GM21360 (cell line): ENCODE results near the gene EEPD1.
"Not testable (repeated sequence)": the region's sequence is repeated elsewhere in the genome, so short reads cannot be mapped to it uniquely, and the experiment has no call there.

Experiments
- ATAC-seq: cut with Tn5 transposase; IDR thresholded peaks from one replicate; pipeline ENCODE4 v1.9.1; 2021; ENCODE audit warnings: mild to moderate bottlenecking, moderate library complexity; ENCODE audit not compliant: unreplicated experiment

EEPD1 gene

DNA sequence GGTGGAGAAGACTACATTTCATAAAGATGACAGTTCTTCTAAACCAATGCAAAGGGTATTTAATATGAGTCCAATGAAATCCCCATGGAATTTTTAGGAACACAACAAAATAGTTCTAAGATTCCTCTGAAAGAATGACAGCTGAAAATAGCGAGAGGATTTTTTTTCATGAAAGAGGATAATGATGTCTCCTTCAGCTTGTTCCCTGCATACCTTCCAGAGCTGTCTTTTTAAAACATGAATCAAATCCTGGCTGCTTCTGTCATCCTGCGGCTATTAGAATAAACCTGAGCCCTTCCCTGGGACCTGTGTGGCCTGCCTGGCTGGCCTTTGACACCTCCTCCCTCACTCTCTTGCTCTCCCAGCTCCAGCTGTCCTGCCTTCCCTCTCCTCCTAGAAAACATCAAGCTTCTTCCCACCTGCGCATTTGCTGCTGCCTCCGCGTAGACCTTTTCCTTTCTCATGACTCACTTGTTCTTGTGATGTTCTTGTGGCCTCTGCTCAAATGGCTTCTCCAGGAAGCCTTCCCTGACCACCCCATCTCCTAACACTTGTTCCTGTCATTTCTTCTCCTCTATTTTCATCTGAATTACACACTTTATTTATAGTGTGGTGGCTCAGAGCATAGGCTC lies 57.4 kb downstream of the EEPD1 start:
- ATAC-seq: no peak

DNA sequence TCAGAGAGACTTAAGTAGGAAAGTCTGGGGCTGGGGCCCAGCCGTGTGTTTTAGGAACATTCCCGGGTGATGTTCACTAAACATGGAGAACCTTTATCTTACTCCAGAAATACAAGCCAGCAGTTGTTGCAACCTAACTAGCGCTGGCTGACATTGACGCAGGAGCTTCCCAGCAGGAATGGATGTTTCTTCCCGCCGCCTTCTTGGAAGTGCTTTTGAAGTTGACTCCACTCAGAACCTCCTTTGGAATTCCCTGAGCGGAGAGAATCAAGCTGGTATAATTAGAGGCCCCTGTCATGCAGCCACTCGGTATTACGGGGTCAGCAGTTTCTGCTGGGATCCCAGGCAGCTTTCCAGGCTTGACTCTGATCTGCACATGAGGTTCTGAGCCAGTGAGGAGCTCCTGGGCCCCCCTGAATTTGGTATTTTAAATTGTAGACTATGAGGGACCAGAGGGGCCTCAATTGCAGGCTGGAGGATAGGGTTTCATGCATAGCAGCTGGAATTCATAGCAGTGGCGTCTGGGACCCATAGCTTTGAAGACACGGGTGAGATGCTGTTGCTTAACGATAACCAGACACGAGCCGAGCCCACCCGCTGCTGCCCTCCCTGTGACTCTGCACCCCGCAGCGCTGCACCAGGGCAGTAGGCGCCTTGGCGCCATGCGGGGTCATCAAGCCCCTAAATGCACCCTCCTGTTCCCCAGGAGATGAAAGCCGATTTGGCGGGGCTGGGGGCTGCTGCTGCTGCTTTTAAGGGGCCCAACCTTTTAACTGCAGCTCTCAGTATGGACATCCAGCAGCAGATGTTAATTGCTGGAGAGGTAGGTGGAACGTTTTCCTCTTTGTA lies 61.8 kb downstream of the EEPD1 start:
- no peak for ATAC-seq

DNA sequence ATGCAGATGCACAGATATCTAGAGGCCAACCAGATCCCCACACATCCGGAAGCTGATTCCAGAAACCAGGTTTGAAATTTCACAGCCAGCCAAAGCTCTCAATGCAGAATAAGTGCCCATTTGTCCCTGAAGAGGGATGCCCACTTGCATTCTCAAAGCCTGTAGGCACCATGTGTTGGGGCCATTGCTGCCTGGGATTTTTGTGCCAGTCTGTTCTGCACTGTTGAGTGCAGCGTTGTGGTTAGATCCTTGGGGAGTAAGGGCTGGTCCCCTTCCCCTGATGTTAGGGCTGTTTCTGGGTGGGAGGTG lies 62.4 kb downstream of the EEPD1 start:
- ATAC-seq: no peak

DNA sequence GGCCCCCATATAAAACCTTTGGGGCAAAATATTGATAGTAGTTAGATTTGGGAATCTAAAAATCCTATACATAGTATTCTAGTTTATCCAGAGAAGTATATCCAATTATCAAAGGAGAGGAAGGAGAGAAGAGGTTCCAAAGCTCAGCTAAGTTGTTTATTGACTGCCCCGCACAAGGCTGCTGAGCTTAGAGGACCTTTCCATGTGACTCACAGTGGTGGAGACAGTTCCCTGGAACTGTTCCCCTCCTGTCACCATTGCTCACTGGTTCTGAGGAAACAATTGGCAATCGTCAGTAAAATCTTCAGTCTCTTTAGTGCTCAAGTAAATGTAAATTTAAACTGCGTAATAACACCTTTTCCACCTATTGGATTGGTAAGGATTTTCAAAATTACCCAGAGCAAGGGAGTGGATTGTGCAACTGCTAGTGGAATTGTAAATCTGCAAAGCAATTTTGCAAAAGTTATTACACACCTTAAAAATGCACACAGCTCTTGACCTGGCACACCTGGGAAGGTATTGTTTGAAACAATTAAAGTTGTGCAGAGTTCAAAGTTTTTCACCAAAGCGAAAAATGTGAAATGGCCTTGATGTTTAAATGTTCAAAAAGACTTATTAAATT lies 63.1 kb downstream of the EEPD1 start:
- no peak for ATAC-seq

DNA sequence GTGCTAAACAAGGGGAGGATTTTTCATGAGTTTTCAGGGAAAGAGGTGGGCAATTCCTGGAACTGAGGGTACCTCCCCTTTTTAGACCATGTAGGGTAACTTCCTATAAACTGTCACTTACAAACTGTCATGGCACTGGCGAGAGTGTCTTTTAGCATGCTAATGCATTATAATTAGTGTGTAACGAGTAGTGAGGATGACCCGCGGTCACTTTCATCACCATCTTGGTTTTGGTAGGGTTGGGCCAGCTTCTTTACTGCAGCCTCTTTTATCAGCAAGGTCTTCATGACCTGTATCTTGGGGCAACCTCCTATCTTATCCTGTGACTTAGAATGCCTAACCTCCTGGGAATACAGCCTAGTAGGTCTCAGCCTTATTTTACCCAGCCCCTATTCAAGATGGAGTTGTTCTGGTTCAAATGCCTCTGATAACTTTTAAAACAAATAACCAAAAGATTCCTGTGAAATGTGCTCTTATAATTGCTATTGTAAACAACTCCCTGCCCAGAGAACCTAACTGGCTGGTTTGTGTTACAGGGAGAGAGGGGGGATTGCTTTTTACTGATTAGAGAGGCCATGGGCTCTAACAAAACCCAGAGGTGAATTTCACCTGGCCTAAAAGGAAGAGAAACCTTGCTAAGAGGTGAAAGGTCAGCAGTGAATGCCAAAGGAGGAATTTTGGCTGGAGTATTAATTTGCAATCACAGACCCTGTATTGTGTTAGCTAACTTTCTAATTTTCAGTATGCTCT lies 64.3 kb downstream of the EEPD1 start:
- ATAC-seq: no peak

DNA sequence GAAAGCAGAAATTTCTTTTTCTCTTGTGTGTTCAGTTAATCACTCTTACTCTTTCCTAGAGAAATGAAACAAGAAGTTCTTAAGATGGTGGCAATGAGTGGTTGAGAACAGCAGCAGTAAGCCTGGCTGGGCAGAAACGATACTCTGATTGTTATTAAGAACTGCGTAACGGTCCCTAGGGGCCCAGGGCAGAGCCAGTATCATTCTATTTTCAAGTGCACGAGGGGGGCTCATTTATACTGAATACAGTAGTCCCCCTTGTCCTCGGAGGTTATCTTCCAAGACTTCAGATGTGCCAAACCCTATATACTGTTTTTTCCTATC lies 64.9 kb downstream of the EEPD1 start:
- ATAC-seq: peak; percentile 67

DNA sequence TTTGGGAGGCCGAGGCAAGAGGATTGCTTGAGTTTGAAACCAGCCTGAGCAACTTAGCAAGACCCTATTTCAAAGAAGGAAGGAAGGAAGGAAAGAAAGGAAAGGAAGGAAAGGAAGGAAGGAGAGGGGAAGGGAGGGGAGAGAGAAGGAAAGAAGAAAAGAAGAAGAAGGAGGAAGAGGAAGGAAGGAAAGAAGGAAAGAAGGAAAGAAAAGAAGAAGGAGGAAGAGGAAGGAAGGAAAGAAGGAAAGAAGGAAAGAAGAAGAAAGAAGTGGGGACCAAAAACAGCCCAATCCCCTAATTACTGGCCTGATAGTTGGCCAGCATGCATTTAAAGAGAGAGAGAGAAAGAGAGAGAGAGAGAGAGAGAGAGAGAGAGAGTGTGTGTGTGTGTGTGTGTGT lies 66.4 kb downstream of the EEPD1 start:
- ATAC-seq: no peak

DNA sequence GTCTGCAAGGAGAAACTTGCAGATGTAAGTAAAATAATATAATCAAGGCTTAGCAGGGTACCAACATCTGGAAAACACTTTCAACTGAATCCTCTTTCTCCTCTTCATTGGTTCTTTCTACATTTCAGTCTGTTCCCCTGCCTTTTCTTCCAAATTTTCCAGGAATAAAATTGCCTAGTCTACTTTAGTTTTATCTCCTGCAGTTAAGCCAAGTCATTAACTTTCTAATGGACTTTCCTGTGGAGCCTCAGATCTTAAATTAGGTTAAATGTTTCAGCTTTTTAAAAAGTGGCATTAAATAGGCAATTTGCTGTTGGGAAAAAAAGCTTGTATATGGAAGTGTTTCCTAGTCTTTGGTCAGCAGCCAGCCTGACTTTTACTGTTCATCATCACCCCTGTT lies 70.8 kb downstream of the EEPD1 start:
- ATAC-seq: no peak

DNA sequence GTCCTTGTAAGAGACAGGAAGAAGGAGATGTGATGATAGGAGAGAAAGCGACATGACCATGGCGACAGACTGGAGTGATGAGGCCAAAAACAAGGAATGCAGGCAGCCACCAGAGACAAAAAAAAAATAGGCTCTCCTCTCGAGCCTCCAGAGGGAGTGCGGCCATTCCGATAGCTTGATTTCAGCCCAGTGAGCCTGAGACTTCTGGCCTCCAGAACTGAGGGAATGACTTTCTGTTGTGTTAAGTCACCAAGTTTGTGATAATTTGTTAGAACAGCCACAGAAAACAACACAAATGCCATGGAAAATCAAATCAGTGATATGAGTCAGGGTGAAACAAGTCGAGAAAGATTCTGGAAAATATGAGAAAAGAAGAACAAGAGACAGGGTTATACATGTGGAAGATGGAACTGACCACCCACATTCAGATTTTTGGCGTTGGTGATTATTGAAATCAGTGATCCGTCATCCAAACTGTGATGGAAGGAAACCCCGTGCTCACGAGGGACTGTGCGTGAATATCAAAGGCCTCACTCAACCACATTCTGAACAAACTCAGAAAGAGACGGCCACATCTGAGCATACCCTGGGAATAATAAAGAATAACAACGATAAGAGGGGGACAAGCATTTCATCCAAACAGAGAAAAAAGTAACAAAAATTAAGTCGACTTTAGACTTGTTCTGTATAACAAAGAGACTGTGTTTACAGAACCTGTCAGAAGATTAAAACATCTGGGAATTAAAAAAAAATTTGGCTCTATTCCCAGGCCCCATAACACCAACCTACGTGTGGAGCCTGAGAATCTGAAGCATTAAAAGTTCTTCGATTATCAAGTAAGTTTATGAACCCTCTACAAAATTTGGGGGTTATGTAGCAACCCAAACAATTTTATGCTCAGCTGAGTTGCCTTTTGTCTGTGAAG lies 72.1 kb downstream of the EEPD1 start:
- no peak for ATAC-seq

DNA sequence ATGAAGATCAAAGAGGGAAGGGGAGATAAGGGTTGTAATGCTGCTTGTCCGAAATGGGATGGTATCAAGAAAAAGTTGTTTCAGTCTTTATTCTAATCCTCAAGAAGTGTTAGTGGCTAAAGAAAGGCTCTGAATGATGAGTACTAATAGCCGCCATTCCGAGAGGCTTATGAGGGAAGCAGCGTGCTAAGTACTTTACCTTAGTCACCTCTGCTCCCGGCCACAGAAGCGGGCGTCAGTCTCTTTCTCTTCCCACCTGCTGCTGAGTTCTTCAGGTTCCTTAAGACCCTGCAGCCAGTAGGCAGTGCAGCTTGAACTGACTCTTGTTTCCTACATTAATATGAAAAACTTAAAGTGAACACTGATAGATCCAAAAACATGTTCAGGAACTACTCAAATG lies 73.1 kb downstream of the EEPD1 start:
- no peak for ATAC-seq

DNA sequence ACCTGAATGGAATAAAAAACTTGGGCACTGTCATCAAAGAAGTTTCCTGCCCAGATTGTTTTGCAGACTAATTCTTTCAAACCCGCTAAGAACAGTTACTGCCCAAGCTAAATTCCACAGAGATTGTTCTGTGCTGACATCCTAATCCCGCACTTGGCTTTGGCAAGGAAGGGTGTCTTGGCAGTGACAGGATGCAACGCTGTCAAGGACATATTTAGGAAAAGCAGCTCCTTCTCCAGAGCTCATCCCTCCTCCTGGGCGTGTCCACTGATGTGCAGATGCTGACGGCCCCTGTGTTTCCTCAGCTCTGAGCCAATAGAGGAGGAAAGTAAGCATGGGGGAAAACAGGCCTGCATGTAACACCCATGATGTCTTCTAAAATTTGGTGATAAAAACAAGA lies 74.2 kb downstream of the EEPD1 start:
- ATAC-seq: no peak

DNA sequence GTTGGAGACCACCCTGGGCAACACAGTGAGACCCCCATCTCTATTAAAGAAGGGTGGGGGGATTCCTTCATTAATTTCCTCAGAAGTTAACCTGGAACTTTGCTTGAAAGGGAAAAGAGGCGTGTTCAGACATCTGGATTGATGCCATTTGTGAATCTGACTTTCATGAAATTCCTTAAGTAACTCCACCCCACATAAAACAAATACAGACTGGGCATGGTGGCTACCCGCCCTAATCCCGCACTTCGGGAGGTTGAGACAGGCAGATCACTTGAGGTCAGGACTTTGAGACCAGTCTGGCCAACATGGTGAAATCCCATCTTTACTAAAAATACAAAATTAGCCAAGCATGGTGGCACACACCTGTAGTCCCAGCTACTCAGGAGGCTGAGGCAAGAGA lies 75.0 kb downstream of the EEPD1 start:
- no peak for ATAC-seq

DNA sequence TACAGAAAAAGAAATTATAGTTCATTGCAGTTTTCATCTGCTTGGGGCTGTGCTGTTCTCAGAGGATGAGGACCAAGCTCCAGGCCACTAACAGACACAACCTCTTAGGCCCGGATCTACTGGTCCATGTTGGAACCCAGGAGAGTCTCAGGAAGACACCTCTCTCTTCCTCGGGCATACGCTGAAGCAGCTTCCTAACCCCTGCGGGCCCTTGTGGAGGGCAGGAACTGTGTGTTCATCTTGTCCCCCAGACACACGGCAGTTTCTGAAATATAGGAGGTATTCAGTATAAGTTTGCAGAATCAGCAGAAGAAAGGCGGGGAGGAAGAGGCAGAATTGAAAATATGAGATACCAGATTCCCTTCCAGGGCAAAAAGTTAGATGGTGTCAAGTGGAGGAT lies 78.4 kb downstream of the EEPD1 start:
- no peak for ATAC-seq

DNA sequence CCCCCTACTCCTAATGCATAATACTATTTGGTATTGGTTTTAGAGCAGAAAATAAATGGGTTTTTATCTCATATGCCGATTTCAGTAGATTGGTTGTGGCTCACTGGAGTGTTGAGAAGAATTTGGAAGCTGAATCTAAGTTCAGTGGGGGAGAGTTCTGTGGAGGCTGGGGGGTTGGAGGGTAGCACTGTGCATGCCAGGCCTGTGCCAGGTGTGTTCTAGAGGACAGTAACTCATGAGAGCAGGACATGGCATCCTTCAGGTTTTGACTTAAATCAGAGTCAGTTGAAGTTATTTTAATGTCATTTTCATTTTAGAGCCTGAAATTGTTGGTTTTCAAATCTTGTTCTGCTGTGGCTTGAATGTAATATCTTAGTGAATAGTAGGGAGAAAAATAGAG lies 79.5 kb downstream of the EEPD1 start:
- ATAC-seq: no peak

DNA sequence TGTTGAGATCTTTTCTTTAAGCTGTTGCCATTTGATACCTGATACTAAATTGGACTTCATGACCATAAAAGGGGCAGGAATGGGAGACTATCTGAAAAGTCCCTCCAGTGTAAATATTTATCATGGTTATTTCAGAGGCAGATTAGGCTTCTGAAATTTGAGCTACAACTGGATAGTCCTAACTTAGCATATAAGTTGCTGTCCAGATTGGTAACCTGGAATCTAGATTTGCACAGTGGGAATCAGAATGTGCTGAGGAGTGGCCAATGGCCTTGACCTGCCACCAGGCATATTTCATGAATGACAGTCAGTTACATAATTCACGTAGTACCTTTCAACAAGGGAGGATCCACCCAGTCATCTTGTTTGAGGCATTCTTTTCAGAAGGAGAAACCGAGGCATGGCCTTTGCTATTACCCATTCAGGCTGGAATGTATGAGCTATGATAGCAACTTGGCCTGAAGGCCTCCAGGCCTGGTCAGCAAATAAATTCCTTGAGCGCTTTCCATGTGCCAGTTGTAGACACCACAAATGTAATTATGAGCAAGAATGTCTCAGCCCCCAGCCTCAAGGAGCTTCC lies 80.0 kb downstream of the EEPD1 start:
- ATAC-seq: no peak

DNA sequence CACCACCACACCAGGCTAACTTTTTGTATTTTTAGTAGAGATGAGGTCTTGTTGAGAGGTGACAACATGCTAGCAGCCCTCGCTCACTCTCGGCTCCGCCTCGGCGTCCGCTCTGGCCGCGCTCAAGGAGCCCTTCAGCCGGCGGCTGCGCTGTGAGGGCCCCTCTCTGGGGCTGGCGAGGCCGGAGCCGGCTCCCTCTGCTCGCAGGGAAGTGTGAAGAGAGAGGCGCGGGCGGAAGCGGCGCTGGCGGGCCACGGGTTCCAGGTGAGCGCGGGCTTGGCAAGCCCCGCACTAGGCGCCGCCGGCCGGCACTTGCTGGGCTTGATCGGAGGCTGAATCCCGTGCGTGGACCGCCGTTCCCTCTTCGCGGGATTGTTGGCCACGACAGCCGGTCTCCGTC lies 83.0 kb downstream of the EEPD1 start:
- no peak for ATAC-seq

DNA sequence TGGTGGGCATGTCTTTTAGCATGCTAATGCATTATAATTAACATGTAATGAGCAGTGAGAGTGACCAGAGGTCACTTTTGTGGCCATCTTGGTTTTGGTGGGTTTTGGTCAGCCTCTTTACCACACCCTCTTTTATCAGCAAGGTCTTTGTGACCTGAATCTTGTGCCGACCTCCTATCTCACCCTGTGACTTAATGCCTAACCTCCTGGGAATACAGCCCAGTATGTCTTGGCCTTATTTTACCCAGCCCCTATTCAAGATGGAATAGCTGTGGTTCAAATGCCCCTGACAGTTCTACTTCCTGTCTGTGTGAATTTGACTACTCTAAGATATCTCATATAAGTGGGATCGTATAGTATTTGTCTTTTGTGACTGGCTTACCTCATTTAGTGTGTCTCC lies 85.1 kb downstream of the EEPD1 start:
- no peak for ATAC-seq

DNA sequence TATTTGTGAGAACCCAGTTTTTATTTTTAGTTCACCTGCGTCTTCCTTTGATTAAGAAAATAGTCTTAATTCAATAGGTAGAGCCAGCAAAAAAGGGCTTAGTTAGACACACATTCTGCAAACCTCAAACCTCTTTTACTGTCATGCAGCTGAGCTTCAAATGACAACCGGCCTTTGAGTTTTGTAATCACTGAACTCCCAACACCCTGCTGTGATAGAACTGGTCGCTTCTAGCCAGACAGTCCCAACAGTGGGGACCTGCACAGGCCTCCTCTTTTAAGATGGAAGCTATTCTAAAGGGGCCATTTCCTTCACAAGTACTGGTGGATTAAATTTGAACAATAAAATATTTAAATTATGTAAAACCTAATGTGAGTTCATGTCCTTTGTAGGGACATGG lies 90.3 kb downstream of the EEPD1 start:
- not testable (repeated sequence) for ATAC-seq

DNA sequence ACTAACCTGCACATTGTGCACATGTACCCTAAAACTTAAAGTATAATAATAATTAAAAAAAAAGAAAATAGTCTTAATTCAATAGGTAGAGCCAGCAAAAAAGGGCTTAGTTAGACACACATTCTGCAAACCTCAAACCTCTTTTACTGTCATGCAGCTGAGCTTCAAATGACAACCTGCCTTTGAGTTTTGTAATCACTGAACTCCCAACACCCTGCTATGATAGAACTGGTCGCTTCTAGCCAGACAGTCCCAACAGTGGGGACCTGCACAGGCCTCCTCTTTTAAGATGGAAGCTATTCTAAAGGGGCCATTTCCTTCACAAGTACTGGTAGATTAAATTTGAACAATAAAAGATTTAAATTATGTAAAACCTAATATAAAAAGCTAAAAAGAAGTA lies 90.9 kb downstream of the EEPD1 start:
- ATAC-seq: not testable (repeated sequence)

DNA sequence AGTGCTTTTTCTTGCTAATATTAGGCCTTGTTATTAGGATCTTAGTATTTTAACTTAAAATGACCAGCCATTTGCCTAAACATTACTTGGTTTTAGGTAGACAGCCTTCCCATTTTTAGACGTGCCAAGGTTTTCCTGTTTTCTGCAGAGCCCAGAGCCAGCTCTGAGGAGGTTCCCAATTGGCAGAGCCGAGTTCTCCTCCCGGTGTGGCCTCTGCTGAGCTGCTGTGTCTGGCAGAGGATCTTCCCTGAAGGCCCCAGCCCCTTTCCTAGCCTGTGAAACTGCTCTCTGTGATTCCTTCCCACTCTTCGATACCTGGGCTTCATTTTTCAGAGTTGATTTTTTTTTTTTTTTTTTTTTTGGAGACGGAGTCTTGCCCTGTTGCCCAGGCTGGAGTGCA lies 91.4 kb downstream of the EEPD1 start:
- ATAC-seq: no peak
